Measurements from ENCODE around the gene ZNF860. TPM values are rescaled to one million over a fixed set of nuclear protein-coding genes. Genes with fewer than 3 reads are reported as not detected.

ZNF860 gene
- polyA plus RNA-seq, 3 donors: not detected

DNA sequence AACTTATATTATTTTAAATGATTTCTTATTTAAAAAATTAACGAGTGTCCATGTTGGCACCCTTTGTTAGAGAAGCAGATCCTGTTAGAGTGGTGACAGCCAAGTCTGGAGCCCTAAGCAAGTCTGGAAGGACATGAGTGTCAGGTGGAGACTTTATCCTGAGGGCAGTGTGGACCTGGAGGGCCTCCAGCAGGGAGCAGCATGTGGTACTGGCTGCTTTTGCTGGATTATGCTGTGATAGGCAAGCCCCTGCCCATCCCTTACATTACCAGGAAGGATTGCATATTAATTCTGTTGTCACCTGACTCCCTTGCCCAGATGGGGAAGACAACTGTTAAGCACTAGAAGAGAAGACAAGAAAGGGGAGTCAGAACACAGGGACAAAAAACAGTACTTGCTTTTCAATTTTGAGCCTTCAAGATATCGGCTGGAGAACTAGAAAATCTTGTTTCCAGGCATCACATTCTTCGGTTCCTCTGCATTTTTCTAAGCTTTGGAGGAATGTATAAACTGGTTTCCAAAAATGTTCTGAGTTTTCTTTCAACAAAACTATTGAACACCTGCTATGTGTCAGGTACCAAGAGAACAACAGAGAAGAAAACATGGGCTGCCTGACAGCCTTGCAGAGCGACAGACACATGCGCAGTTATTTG lies 22.7 kb downstream of the ZNF860 start:
- Histone ChIP-seq H3K4me2 (replicated peaks; ENCODE audit: extremely low read depth, low read length, poor library complexity, severe bottlenecking) (no peak overlapping the region), H3K36me3 (replicated peaks in 1 of 2; ENCODE audit: control insufficient read depth in 1 of 2, insufficient read depth in 2 of 2, low read length in 2 of 2) (no peaks in the 10 kb centered on the region), H3K27me3 (ENCODE audit: control insufficient read depth in 2 of 2, insufficient read depth in 2 of 2, low read length in 2 of 2) (no peaks in the 10 kb centered on the region), H3K9ac (ENCODE audit: insufficient read depth, low read length, poor library complexity, severe bottlenecking) (no peak overlapping the region), H3K9me3 (replicated peaks in 1 of 2; ENCODE audit: control insufficient read depth in 1 of 2, insufficient read depth in 1 of 2, low read length in 2 of 2) (no peaks in the 10 kb centered on the region), H3K4me1 (ENCODE audit: control insufficient read depth in 1 of 2, insufficient read depth in 2 of 2, low read length in 2 of 2) (peaks cover 0 to 8% of the 10 kb centered on the region in 2 donors), H3K79me2 (ENCODE audit: insufficient read depth, low read length) (no peaks in the 10 kb centered on the region), H3K27ac (ENCODE audit: low read depth in 1 of 2, low read length in 2 of 2) (no peak overlapping the region), H3K4me3 (replicated peaks in 1 of 3; ENCODE audit: low read depth in 2 of 3, low read length in 3 of 3) (no peak overlapping the region), H4K20me1 (ENCODE audit: insufficient read depth, low read length) (no peaks in the 10 kb centered on the region), H2AFZ (ENCODE audit: insufficient read depth, low read depth, low read length, poor library complexity, severe bottlenecking) (no peak overlapping the region)
- WGBS (ENCODE audit: insufficient coverage): 100% methylated on average over 4 of the region's 5 CpGs
- Mint-ChIP-seq H3K27ac (no peak overlapping the region), H3K27me3 (ENCODE audit: low read depth in 3 of 3) (no peaks in the 10 kb centered on the region), H3K9me3 (peaks cover 0 to 3% (median 0%) of the 10 kb centered on the region in 7 donors), H3K4me1 (peaks cover 10% of the 10 kb centered on the region), H3K36me3 (no peaks in the 10 kb centered on the region), H3K4me3 (no peak overlapping the region)
- no peak for DNase-seq
- intact Hi-C loops (cut with micrococcal nuclease): no loop called here
- TF ChIP-seq, protein P1, sequence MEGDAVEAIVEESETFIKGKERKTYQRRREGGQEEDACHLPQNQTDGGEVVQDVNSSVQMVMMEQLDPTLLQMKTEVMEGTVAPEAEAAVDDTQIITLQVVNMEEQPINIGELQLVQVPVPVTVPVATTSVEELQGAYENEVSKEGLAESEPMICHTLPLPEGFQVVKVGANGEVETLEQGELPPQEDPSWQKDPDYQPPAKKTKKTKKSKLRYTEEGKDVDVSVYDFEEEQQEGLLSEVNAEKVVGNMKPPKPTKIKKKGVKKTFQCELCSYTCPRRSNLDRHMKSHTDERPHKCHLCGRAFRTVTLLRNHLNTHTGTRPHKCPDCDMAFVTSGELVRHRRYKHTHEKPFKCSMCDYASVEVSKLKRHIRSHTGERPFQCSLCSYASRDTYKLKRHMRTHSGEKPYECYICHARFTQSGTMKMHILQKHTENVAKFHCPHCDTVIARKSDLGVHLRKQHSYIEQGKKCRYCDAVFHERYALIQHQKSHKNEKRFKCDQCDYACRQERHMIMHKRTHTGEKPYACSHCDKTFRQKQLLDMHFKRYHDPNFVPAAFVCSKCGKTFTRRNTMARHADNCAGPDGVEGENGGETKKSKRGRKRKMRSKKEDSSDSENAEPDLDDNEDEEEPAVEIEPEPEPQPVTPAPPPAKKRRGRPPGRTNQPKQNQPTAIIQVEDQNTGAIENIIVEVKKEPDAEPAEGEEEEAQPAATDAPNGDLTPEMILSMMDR (IDR thresholded peaks at IDR 0.05): no peak

DNA sequence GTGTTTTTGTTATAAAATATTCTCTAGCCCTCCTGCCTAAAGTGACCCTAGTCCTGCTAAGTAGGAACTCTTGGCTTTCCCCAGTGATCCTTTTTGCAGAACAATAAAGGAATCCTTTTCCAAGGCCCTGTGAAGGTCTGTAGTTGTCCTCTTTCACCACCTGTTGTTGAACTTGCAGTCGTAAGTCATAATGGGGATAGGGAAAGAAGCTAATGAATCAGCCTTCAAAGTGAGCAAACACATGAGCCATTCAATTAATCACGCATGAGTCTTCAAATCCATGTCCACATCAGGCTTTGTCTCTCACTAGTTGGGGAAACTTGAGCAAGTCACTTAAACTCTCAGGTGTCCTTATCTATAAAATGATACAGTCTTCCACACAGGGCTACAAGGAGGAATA lies 27.6 kb downstream of the ZNF860 start:
- no peak overlapping the region for H3K9ac ChIP-seq (ENCODE audit: insufficient read depth, low read length, poor library complexity, severe bottlenecking)
- H3K9me3 ChIP-seq (replicated peaks in 1 of 2; ENCODE audit: control insufficient read depth in 1 of 2, insufficient read depth in 1 of 2, low read length in 2 of 2): no peaks in the 10 kb centered on the region
- TF ChIP-seq, protein P1 (IDR thresholded peaks at IDR 0.05): no peak
- no peaks in the 10 kb centered on the region for H3K27me3 ChIP-seq (ENCODE audit: control insufficient read depth in 2 of 2, insufficient read depth in 2 of 2, low read length in 2 of 2)
- H3K79me2 ChIP-seq (ENCODE audit: insufficient read depth, low read length): no peaks in the 10 kb centered on the region
- no peak overlapping the region for H2AFZ ChIP-seq (ENCODE audit: insufficient read depth, low read depth, low read length, poor library complexity, severe bottlenecking)
- H3K36me3 ChIP-seq (replicated peaks in 1 of 2; ENCODE audit: control insufficient read depth in 1 of 2, insufficient read depth in 2 of 2, low read length in 2 of 2): no peaks in the 10 kb centered on the region
- no peak overlapping the region for H3K4me3 Mint-ChIP-seq
- no peak overlapping the region for H3K4me2 ChIP-seq (replicated peaks; ENCODE audit: extremely low read depth, low read length, poor library complexity, severe bottlenecking)
- no peaks in the 10 kb centered on the region for H3K36me3 Mint-ChIP-seq
- whole genome bisulfite sequencing (ENCODE audit: insufficient coverage): no CpG with 5 or more reads among the region's 2 CpGs
- no peaks in the 10 kb centered on the region for H4K20me1 ChIP-seq (ENCODE audit: insufficient read depth, low read length)
- H3K4me1 Mint-ChIP-seq: peaks cover 2% of the 10 kb centered on the region
- peaks cover 0 to 6% (median 0%) of the 10 kb centered on the region in 7 donors for H3K9me3 Mint-ChIP-seq
- intact Hi-C loops (cut with micrococcal nuclease): no loop called here
- H3K27ac Mint-ChIP-seq: no peak overlapping the region
- H3K4me3 ChIP-seq (replicated peaks in 1 of 3; ENCODE audit: low read depth in 2 of 3, low read length in 3 of 3): no peak overlapping the region
- H3K27me3 Mint-ChIP-seq (ENCODE audit: low read depth in 3 of 3): peaks cover 0 to 3% (median 2%) of the 10 kb centered on the region in 3 donors
- DNase-seq: no peak
- no peak overlapping the region for H3K27ac ChIP-seq (ENCODE audit: low read depth in 1 of 2, low read length in 2 of 2)
- H3K4me1 ChIP-seq (ENCODE audit: control insufficient read depth in 1 of 2, insufficient read depth in 2 of 2, low read length in 2 of 2): no peaks in the 10 kb centered on the region

Data from CD14-positive monocyte (primary cell).